Transverse colon (tissue), 4 donors: ENCODE measurements around the gene SLC24A4. TPM values are rescaled to one million over a fixed set of nuclear protein-coding genes. Genes with fewer than 3 reads are reported as not detected.

Source experiments
- DNase-seq: peaks from one replicate; pipeline ENCODE4 v3.0.0-alpha.2; 2019
- H3K27ac ChIP-seq, 4 donors: fragments of 200-600 bp; sonication (generic); 2 replicates each; pipeline ENCODE4 v1.5.1; 2016 to 2018; ENCODE audit warnings: inconsistent platforms in 4 of 4
- H3K27me3 ChIP-seq: fragments of 200-600 bp; sonication (generic); 2 replicates; pipeline ENCODE4 v1.5.1; 2017; ENCODE audit warnings: inconsistent platforms
- H3K36me3 ChIP-seq, 4 donors: fragments of 200-600 bp; sonication (generic); 2 replicates each; pipeline ENCODE4 v1.5.1; 2017 to 2019; ENCODE audit warnings: inconsistent platforms in 4 of 4
- H3K4me1 ChIP-seq, 4 donors: fragments of 200-600 bp; sonication (generic); 2 replicates each; pipeline ENCODE4 v1.5.1; 2017 to 2020; ENCODE audit warnings: inconsistent platforms in 4 of 4
- H3K4me3 ChIP-seq, 4 donors: fragments of 200-600 bp; sonication (generic); 1 replicate in 1 of 4; 2 replicates in 3 of 4; pipeline versions ENCODE4 v1.5.1 to v1.6.1; 2017 to 2019; ENCODE audit warnings: inconsistent platforms in 4 of 4
- H3K9me3 ChIP-seq, 2 donors: fragments of 200-600 bp; sonication (generic); 2 replicates each; pipeline ENCODE4 v1.5.1; 2017 to 2019; ENCODE audit warnings: inconsistent platforms in 2 of 2
- CTCF ChIP-seq, 5 experiments: fragments of 200-600 bp in 3 of 5; fragments of 450-650 bp in 2 of 5; sonication (generic) in 3 of 5; IDR thresholded peaks; 1 replicate in 2 of 5; 2 replicates in 3 of 5; pipeline ENCODE4 v1.5.1; 2016 to 2017; ENCODE audit warnings: antibody characterized with exemption in 5 of 5, inconsistent platforms in 3 of 5, mild to moderate bottlenecking in 2 of 5, moderate library complexity in 1 of 5
- EP300 ChIP-seq: sonication (generic); formaldehyde crosslinking; IDR thresholded peaks from one replicate; pipeline ENCODE4 v1.6.1; 2017; ENCODE audit warnings: antibody characterized with exemption, low read depth
- POLR2A ChIP-seq: fragments of 450-650 bp; IDR thresholded peaks from one replicate; pipeline ENCODE4 v1.6.1; 2016; ENCODE audit warnings: antibody characterized with exemption, mild to moderate bottlenecking, moderate library complexity
- POLR2AphosphoS5 ChIP-seq, 3 donors: sonication (generic); formaldehyde crosslinking; IDR thresholded peaks; one replicate each; pipeline ENCODE4 v1.6.1; 2016; ENCODE audit warnings: antibody characterized with exemption in 3 of 3
- WGBS, 2 donors: methylation state at CpG; one replicate each; pipeline ENCODE4 v1.1.5; 2018; ENCODE audit warnings: low coverage in 1 of 2; 5-methylcytosine and 5-hydroxymethylcytosine counted together
- in situ Hi-C, 4 donors: fragments of 200-750 bp; cut with MboI; loops; one replicate each; pipeline versions ENCODE4 v1.15.0 to v1.15.1; 2017; ENCODE audit warnings: low sequenced_read_pairs in 3 of 4, low pct_ligation_motif_present in 1 of 4, low pct_unique_long_range_greater_than_20kb in 1 of 4
- intact Hi-C: fragments of 100-400 bp; cut with DNase I; formaldehyde crosslinking; loops from one replicate; pipeline ENCODE4 v1.15.1; 2023; ENCODE audit warnings: low total_unique reads
- total RNA-seq, 4 donors: library from RNA; depleted of rRNA; stranded (reverse); fragments of >200 nt; gene quantifications; one replicate each; pipeline ENCODE4 v1.1.0, GENCODE V29; 2016

Gene SLC24A4
- total RNA-seq, 4 donors from 2014 or later: 0.27 to 0.48 TPM; not detected in 2

GRCh38 chr14:92414690-92415445, 91.9 kb downstream of the SLC24A4 start:
- 78 to 80% methylated on average over 3 to 13 of the region's 13 CpGs for WGBS, 2 donors
- no peak for DNase-seq
- peaks cover 0 to 6% (median 0%) of the 10 kb centered on the region in 4 donors for H3K4me1 ChIP-seq
- no peak overlapping the region for H3K4me3 ChIP-seq
- no peak overlapping the region for H3K27ac ChIP-seq
- in situ Hi-C loops: no loop called here
- TF ChIP-seq EP300: no peak
- TF ChIP-seq CTCF (IDR thresholded peaks at IDR 0.05): no peak
- TF ChIP-seq POLR2A: no peak
- TF ChIP-seq POLR2AphosphoS5 (IDR thresholded peaks at IDR 0.05): no peak
- H3K36me3 ChIP-seq: no peaks in the 10 kb centered on the region
- no peaks in the 10 kb centered on the region for H3K27me3 ChIP-seq
- intact Hi-C loops: no loop called here
- H3K9me3 ChIP-seq: no peaks in the 10 kb centered on the region

- Histone ChIP-seq H3K9me3 (no peaks in the 10 kb centered on the region), H3K4me3 (no peak overlapping the region), H3K36me3 (no peaks in the 10 kb centered on the region), H3K27me3 (no peaks in the 10 kb centered on the region), H3K4me1 (peaks cover 0 to 6% (median 0%) of the 10 kb centered on the region in 4 donors), H3K27ac (no peak overlapping the region)
- in situ Hi-C loops: no loop called here
- intact Hi-C loops: no loop called here
- no peak for DNase-seq
- TF ChIP-seq CTCF (IDR thresholded peaks at IDR 0.05) (no peak), EP300 (no peak), POLR2A (no peak)
- 82 to 90% methylated on average over 4 to 9 of the region's 9 CpGs for WGBS, 2 donors
Measured at GRCh38 chr14:92415969-92416368, 93.0 kb downstream of the SLC24A4 start.

- no peaks in the 10 kb centered on the region for H3K36me3 ChIP-seq
- no peak overlapping the region for H3K4me3 ChIP-seq
- H3K27me3 ChIP-seq: no peaks in the 10 kb centered on the region
- no peak for DNase-seq
- 78 to 83% methylated on average over 2 of the region's 2 CpGs for WGBS, 2 donors
- intact Hi-C loops (no loop called here), in situ Hi-C loops (no loop called here)
- peaks cover 0 to 6% (median 0%) of the 10 kb centered on the region in 4 donors for H3K4me1 ChIP-seq
- no peak overlapping the region for H3K27ac ChIP-seq
- no peak for TF ChIP-seq CTCF (IDR thresholded peaks at IDR 0.05)
- TF ChIP-seq POLR2A: no peak
- no peak for TF ChIP-seq POLR2AphosphoS5 (IDR thresholded peaks at IDR 0.05)
- TF ChIP-seq EP300: no peak
- H3K9me3 ChIP-seq: no peaks in the 10 kb centered on the region
Measured at GRCh38 chr14:92416544-92416943, 93.6 kb downstream of the SLC24A4 start.

GRCh38 chr14:92417759-92418158, 94.8 kb downstream of the SLC24A4 start:
- H3K27ac ChIP-seq: no peak overlapping the region
- intact Hi-C loops: no loop called here
- H3K4me1 ChIP-seq: peaks cover 0 to 11% (median 0%) of the 10 kb centered on the region in 4 donors
- WGBS, 2 donors: 77 to 100% methylated on average over 2 to 3 of the region's 3 CpGs
- H3K27me3 ChIP-seq: no peaks in the 10 kb centered on the region
- DNase-seq: no peak
- H3K4me3 ChIP-seq: no peak overlapping the region
- TF ChIP-seq POLR2A (no peak), POLR2AphosphoS5 (IDR thresholded peaks at IDR 0.05) (no peak), CTCF (IDR thresholded peaks at IDR 0.05) (no peak), EP300 (no peak)
- no peaks in the 10 kb centered on the region for H3K36me3 ChIP-seq
- no peaks in the 10 kb centered on the region for H3K9me3 ChIP-seq
- in situ Hi-C loops: no loop called here
